Gastrocnemius medialis (tissue), 4 donors: ENCODE measurements around the gene CTSL. TPM values are rescaled to one million over a fixed set of nuclear protein-coding genes. Genes with fewer than 3 reads are reported as not detected.

Source experiments
- ATAC-seq, 2 donors: fragments of 150-250 bp; one replicate each; pipeline ENCODE4 v1.9.1; 2016
- DNase-seq, 2 donors: peaks; one replicate each; pipeline ENCODE4 v3.0.0-alpha.2; 2019
- H3K27ac ChIP-seq, 4 donors: fragments of 200-600 bp; sonication (generic); 1 replicate in 1 of 4; 2 replicates in 3 of 4; pipeline ENCODE4 v1.5.1; 2016 to 2018; ENCODE audit warnings: mild to moderate bottlenecking in 2 of 4, moderate library complexity in 1 of 4
- H3K27me3 ChIP-seq, 3 donors: fragments of 200-600 bp; sonication (generic) in 2 of 3; 1 replicate in 1 of 3; 2 replicates in 2 of 3; pipeline versions ENCODE4 v1.5.1 to v1.6.0; 2016 to 2019; ENCODE audit warnings: mild to moderate bottlenecking in 1 of 3, moderate library complexity in 1 of 3
- H3K36me3 ChIP-seq, 2 donors: fragments of 200-600 bp; sonication (generic) in 1 of 2; one replicate each; pipeline ENCODE4 v1.5.1; 2017 to 2018
- H3K4me1 ChIP-seq, 2 donors: fragments of 200-600 bp; sonication (generic) in 1 of 2; one replicate each; pipeline ENCODE4 v1.5.1; 2016 to 2017; ENCODE audit warnings: mild to moderate bottlenecking in 2 of 2
- H3K4me3 ChIP-seq, 4 donors: fragments of 200-600 bp; sonication (generic) in 3 of 4; 1 replicate in 1 of 4; 2 replicates in 3 of 4; pipeline ENCODE4 v1.5.1; 2016 to 2019; ENCODE audit warnings: mild to moderate bottlenecking in 2 of 4
- H3K9me3 ChIP-seq, 3 donors: fragments of 200-600 bp; sonication (generic) in 2 of 3; 1 replicate in 1 of 3; 2 replicates in 2 of 3; pipeline ENCODE4 v1.5.1; 2016 to 2019
- POLR2A ChIP-seq, 2 donors: fragments of 450-650 bp; IDR thresholded peaks; one replicate each; pipeline ENCODE4 v1.6.1; 2017; ENCODE audit warnings: antibody characterized with exemption in 2 of 2, mild to moderate bottlenecking in 2 of 2, moderate library complexity in 2 of 2
- in situ Hi-C, 4 donors: fragments of 200-750 bp; cut with MboI; loops; one replicate each; pipeline versions ENCODE4 v1.15.0 to v1.8.0; 2017; ENCODE audit warnings: low sequenced_read_pairs in 4 of 4
- intact Hi-C: fragments of 100-400 bp; cut with DNase I; formaldehyde crosslinking; loops from one replicate; pipeline ENCODE4 v1.15.1; 2023; ENCODE audit warnings: low total_unique reads
- total RNA-seq, 4 donors: library from RNA; depleted of rRNA; stranded (reverse); fragments of >200 nt; gene quantifications; one replicate each; pipeline versions ENCODE4 v1.1.0 to v1.2.3, GENCODE V29; 2016
- TF ChIP-seq, protein P1 (sequence below), 5 experiments: fragments of 450-650 bp in 3 of 5; fragments of 200-600 bp in 2 of 5; sonication (generic) in 2 of 5; IDR thresholded peaks in 4 of 5; conservative IDR thresholded peaks in 1 of 5; 1 replicate in 4 of 5; 2 replicates in 1 of 5; pipeline ENCODE4 v1.5.1; 2016 to 2019; ENCODE audit warnings: antibody characterized with exemption in 5 of 5, mild to moderate bottlenecking in 3 of 5, moderate library complexity in 3 of 5

CTSL gene
- total RNA-seq, 4 donors from 2014 or later, result 37.3 to 110 (median 56.8) TPM

DNA sequence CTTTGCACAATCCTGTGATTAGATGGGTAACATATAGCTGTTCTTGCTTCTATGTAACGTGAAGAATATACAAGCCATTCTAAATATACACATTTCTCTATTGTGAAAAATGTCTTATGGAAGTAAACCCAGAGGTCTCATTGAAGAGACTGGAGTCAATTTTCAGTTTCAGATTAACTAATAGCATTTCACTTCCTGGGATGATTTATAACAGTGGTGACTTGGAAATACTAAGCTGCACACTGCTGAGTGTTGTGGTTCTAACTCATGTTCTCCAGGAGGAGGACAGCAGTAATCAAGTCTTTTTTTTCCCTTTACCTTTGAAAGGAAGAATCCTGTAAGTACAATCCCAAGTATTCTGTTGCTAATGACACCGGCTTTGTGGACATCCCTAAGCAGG lies 3.3 kb downstream of the CTSL start:
- Histone ChIP-seq H3K27ac (no peak overlapping the region), H3K4me3 (no peak overlapping the region), H3K4me1 (peaks cover 13 to 16% of the 10 kb centered on the region in 2 donors), H3K27me3 (no peaks in the 10 kb centered on the region), H3K9me3 (no peaks in the 10 kb centered on the region), H3K36me3 (peaks cover 0 to 49% of the 10 kb centered on the region in 2 donors)
- TF ChIP-seq, protein P1, sequence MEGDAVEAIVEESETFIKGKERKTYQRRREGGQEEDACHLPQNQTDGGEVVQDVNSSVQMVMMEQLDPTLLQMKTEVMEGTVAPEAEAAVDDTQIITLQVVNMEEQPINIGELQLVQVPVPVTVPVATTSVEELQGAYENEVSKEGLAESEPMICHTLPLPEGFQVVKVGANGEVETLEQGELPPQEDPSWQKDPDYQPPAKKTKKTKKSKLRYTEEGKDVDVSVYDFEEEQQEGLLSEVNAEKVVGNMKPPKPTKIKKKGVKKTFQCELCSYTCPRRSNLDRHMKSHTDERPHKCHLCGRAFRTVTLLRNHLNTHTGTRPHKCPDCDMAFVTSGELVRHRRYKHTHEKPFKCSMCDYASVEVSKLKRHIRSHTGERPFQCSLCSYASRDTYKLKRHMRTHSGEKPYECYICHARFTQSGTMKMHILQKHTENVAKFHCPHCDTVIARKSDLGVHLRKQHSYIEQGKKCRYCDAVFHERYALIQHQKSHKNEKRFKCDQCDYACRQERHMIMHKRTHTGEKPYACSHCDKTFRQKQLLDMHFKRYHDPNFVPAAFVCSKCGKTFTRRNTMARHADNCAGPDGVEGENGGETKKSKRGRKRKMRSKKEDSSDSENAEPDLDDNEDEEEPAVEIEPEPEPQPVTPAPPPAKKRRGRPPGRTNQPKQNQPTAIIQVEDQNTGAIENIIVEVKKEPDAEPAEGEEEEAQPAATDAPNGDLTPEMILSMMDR (IDR thresholded peaks at IDR 0.05 in 4 of 5, conservative IDR thresholded peaks at IDR 0.05 in 1 of 5), result no peak
- no peak for TF ChIP-seq POLR2A (IDR thresholded peaks at IDR 0.05)
- in situ Hi-C loops, result no loop called here
- intact Hi-C loops, result loop anchor here (5.0 to 10.0 kb wide), 3 partner anchors 47 to 1784 kb away; partner anchors contain the start of genes CDK20 and NAA35
- DNase-seq (no peak), ATAC-seq (no peak)

DNA sequence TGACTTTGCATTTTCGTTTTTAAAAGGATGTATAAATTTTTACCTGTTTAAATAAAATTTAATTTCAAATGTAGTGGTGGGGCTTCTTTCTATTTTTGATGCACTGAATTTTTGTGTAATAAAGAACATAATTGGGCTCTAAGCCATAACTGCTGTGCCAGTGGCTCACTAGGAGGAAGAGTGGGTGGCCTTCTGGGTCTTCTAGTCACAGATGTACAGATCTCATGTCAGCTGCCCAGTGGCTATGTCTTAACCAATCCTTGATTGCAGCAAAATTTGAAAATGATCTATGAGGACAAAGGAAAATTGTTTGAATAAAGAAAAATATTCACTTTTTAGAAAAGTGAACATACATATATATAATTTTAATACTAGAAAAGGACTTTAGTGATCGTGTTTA lies 5.4 kb downstream of the CTSL start:
- no peak overlapping the region for H3K4me3 ChIP-seq
- in situ Hi-C loops, result no loop called here
- TF ChIP-seq POLR2A (IDR thresholded peaks at IDR 0.05), result no peak
- TF ChIP-seq, protein P1 (IDR thresholded peaks at IDR 0.05 in 4 of 5, conservative IDR thresholded peaks at IDR 0.05 in 1 of 5), result no peak
- ATAC-seq (no peak), DNase-seq (no peak)
- peaks cover 13% of the 10 kb centered on the region in 2 donors for H3K4me1 ChIP-seq
- no peaks in the 10 kb centered on the region for H3K9me3 ChIP-seq
- H3K27ac ChIP-seq, result no peak overlapping the region
- intact Hi-C loops, result no loop called here
- H3K36me3 ChIP-seq, result peaks cover 0 to 49% of the 10 kb centered on the region in 2 donors
- H3K27me3 ChIP-seq, result no peaks in the 10 kb centered on the region

DNA sequence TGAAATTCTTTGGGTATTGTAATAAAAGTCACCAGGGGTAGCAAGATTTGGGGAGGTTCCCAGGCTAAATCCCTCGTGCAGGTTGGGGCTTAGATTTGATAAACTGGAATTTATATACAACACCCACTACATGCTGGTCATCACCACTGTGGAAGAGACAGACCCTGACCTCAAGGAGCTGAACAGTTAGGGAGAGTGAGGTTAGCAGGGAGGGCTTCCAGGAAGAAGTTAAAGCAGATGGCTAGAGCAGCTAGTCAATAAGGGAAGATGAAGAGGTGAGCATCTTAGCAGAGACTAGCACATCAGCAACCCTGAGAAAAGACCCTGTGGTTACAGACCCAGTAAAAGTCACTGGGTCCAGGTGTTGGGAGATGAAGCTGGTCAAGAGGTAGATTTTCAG lies 6.4 kb downstream of the CTSL start:
- intact Hi-C loops, result no loop called here

DNA sequence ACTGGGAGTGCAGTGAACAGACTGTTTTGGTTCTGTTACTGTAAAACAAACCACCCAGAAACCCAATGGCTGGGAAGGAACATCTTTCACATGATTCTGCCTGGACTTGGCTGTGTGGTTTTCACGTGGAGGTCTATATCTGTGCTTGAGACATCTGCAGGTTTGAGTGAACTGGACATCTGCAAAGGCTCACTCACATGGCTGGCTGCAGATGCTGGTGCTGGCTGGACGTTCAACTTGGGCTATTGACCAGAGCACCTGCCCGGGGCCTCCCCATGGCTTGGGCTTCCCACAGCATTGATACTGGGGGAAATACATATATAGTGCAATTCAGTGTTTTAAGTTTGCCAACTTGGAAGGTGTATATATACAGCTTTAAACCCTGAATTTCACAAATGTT lies 6.8 kb downstream of the CTSL start:
- TF ChIP-seq, protein P1 (IDR thresholded peaks at IDR 0.05 in 4 of 5, conservative IDR thresholded peaks at IDR 0.05 in 1 of 5), result no peak
- TF ChIP-seq POLR2A (IDR thresholded peaks at IDR 0.05), result no peak
- Histone ChIP-seq H3K4me3 (no peak overlapping the region), H3K9me3 (no peaks in the 10 kb centered on the region), H3K36me3 (peaks cover 0 to 44% of the 10 kb centered on the region in 2 donors), H3K27me3 (no peaks in the 10 kb centered on the region), H3K27ac (no peak overlapping the region), H3K4me1 (peaks cover 0 to 3% of the 10 kb centered on the region in 2 donors)
- intact Hi-C loops, result no loop called here
- ATAC-seq, result no peak
- in situ Hi-C loops, result no loop called here
- no peak for DNase-seq

More for the DNA sequence above, 6.4 kb downstream of the CTSL start:
- Histone ChIP-seq H3K4me3 (no peak overlapping the region), H3K9me3 (no peaks in the 10 kb centered on the region), H3K4me1 (peaks cover 4 to 5% of the 10 kb centered on the region in 2 donors), H3K36me3 (peaks cover 0 to 48% of the 10 kb centered on the region in 2 donors), H3K27me3 (no peaks in the 10 kb centered on the region), H3K27ac (no peak overlapping the region)
- ATAC-seq (no peak), DNase-seq (no peak)
- TF ChIP-seq, protein P1 (IDR thresholded peaks at IDR 0.05 in 4 of 5, conservative IDR thresholded peaks at IDR 0.05 in 1 of 5), result no peak
- no peak for TF ChIP-seq POLR2A (IDR thresholded peaks at IDR 0.05)
- in situ Hi-C loops, result no loop called here
